ENCODE data around the gene KCNH4.

KCNH4 gene

DNA sequence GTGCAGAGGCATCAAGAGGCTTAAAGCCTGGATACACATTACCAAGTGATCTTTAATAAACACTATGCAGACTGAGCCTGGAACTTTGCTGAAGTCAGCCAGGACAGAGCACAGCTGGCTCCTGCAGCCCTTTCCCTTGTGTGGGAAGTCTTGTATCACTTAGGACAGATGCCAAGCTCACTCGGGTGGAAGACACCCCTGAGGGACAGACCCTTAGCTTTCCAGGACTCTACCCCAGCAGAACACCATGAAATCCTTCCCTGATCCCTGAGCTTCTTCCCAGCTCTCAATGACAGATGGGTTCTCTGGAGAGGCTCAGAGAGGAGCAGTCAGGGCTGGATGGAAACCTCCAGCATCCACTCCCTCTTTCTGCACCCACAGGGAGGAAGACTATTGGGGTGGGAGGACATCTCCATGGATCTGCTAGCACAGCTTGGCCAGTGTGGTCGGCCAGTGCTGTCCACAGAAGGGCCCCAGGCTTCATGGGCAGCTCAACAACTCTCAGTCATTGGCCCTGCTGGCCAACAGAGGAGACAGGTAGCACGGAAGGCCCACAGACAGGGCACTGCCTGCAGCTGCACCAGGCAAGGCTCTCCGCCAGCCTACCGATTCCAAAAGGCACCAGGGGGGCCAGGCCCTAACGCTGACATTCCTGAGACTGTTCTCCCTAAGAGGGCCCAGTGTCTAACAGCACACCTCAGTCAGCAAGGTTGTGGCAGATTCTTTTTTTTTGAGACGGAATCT, 42.0 kb downstream of the KCNH4 start:
- Mint-ChIP-seq H3K4me3 (no peak overlapping the region), H3K27ac (no peak overlapping the region), H3K4me1 (peaks cover 55% of the 10 kb centered on the region), H3K27me3 (no peaks in the 10 kb centered on the region), H3K9me3 (no peaks in the 10 kb centered on the region)
- ATAC-seq (no peak), DNase-seq (no peak)

DNA sequence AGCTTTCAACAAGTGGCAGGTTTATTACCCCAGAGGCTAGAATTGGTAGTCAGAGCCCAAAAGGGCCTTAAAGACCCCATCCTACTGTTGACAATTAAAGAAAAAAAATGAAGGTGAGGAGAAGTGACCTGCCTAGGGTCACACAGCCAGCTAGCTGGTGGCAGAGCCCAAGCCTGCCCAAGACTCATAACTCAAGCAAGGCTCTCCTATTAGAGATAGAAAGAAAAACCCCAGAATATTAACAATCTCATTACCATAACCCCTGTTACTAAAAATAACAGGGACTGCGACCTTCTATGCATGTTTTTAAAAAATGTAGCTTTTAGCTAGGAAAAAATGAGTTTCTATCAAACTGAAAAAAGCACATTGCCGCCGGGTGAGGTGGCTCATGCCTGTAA, 44.3 kb downstream of the KCNH4 start:
- Mint-ChIP-seq H3K27me3 (no peaks in the 10 kb centered on the region), H3K9me3 (no peaks in the 10 kb centered on the region), H3K27ac (peak overlapping the region in 1 of 2 donors; percentile 48), H3K4me1 (peaks cover 65% of the 10 kb centered on the region), H3K4me3 (peak overlapping the region in 1 of 2 donors; percentile 26)
- ATAC-seq (no peak), DNase-seq (no peak)

- Mint-ChIP-seq H3K4me1 (peaks cover 65% of the 10 kb centered on the region), H3K27ac (peak overlapping the region in 1 of 2 donors; percentile 75), H3K4me3 (no peak overlapping the region), H3K9me3 (no peaks in the 10 kb centered on the region), H3K27me3 (no peaks in the 10 kb centered on the region)
- ATAC-seq, result no peak
- no peak for DNase-seq
These were observed 45.0 kb downstream of the KCNH4 start for GRCh38 chr17:42135664-42136653.

DNA sequence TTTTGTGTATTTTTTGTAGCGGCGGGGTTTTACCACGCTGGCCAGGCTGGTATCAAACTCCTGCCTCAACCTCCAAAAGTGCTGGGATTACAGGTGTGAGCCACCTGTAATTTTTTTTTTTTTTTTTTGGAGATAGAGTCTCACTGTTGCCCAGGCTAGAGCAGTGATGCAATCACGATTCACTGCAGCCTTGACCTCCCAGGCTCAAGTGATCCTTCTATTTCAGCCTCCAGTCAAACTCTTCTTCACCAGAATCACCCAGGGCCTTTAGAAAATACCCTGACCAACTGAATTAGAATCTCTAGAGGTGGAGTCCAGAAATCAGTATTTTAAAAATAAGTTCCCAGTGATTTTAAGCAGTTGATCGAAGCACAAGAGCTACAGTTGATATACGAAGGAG, 45.8 kb downstream of the KCNH4 start:
- H3K27ac Mint-ChIP-seq, result peak overlapping the region in 1 of 2 donors; percentile 75
- no peak overlapping the region for H3K4me3 Mint-ChIP-seq
- peaks cover 70% of the 10 kb centered on the region for H3K4me1 Mint-ChIP-seq

DNA sequence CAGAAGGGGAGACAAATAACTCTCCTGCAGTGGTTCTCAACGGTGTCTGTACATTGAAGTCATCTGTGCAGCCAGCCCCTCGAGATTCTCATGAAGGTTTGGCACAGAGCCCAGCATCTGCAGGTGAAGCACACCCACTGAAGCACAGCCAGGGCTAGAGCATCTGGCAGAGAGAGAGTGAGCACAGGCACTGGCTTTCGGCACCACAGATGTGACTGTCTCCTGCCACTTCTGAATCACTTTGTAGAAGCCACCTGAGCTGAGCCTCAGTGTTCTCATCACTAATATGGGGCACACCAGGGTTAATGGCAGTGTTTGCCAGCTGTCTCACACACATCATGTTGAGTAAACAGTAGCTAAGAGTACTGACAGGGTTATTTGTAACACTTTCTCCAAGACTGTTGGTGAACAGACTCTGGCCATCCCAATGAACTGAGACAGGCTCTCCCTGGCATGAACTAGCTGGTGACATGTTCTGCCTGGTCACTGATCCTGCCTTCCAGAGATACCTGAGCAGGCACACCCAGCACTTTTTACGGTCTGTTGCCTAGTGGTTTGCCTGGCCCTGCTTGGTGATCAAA, 47.4 kb downstream of the KCNH4 start:
- Mint-ChIP-seq H3K4me1 (peaks cover 66% of the 10 kb centered on the region), H3K27ac (no peak overlapping the region), H3K9me3 (no peaks in the 10 kb centered on the region), H3K4me3 (peak overlapping the region in 1 of 2 donors; percentile 36), H3K27me3 (no peaks in the 10 kb centered on the region)
- ATAC-seq (peak; percentile 75), DNase-seq (no peak)

More for the DNA sequence above, 45.8 kb downstream of the KCNH4 start:
- Mint-ChIP-seq H3K27me3 (no peaks in the 10 kb centered on the region), H3K9me3 (no peaks in the 10 kb centered on the region)
- no peak for DNase-seq
- no peak for ATAC-seq

DNA sequence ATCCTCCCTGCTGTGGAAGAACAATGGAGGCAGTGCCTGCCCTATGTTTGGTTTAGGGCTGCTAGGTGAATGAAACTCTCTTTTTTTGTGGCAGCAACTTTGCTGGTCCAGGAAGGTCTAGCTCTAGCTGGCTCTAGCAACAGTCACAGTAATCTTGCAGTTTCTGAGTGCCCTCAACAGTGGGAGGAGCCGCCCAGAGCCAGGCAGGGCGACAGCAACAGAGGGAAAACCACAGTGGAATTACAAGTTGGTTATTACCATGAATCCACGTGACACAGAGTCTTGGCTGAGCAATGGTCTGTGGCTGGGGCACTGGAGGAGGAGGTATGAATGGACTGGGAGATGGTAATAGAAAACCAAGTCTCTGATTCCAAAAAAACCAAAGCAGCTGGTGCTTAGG, 48.0 kb downstream of the KCNH4 start:
- peak; percentile 86 for ATAC-seq
- H3K4me1 Mint-ChIP-seq, result peaks cover 67% of the 10 kb centered on the region
- H3K27me3 Mint-ChIP-seq, result no peaks in the 10 kb centered on the region
- H3K27ac Mint-ChIP-seq, result peak overlapping the region; percentile 68 to 88
- DNase-seq, result peak in 1 of 2 donors; percentile 52
- peak overlapping the region; percentile 23 to 36 for H3K4me3 Mint-ChIP-seq
- no peaks in the 10 kb centered on the region for H3K9me3 Mint-ChIP-seq

DNA sequence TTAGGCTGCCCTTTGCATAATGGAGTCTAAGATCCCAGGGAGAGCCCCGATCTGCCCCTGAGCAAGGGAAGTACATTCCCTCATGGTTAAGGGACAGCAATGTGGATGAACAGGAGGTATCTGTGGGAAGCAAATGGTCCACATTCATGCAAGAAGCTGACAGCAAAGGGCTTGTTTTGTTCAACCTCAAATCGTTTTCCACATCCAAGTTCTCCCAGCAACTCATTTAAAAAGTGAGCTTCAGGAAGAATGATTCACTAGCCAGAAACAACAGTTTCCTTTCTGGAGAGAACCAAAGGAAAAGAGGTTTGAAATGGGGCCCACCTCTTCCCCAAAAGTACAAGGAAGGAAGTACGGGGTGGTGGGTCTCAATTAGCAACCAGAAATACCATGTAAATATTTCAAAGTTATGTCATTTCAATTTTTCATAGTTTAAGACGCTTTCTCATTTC, 48.9 kb downstream of the KCNH4 start:
- no peak for DNase-seq
- peak overlapping the region in 1 of 2 donors; percentile 88 for H3K27ac Mint-ChIP-seq
- H3K4me3 Mint-ChIP-seq, result no peak overlapping the region
- peaks cover 62% of the 10 kb centered on the region for H3K4me1 Mint-ChIP-seq
- no peaks in the 10 kb centered on the region for H3K27me3 Mint-ChIP-seq
- no peak for ATAC-seq
- no peaks in the 10 kb centered on the region for H3K9me3 Mint-ChIP-seq

DNA sequence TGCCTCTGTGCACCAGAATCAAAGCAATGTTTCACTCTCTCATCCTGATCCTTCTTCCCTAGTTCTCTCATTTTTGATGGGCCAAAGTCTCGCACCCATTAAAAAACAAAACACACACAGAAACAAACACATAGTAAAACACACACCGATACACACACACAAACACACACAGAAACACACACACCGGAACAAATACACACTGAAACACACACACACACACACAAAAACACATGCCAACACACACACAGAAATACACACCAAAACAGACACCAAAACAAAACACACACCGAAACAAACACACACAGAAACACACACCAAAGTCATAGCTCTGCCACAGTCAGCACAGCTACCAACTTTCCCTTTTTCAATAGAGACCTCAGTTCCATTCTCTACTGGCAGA, 49.7 kb downstream of the KCNH4 start:
- Mint-ChIP-seq H3K27ac (peak overlapping the region in 1 of 2 donors; percentile 24), H3K9me3 (no peaks in the 10 kb centered on the region), H3K4me3 (no peak overlapping the region), H3K27me3 (no peaks in the 10 kb centered on the region), H3K4me1 (peaks cover 55% of the 10 kb centered on the region)
- DNase-seq (no peak), ATAC-seq (no peak)

GRCh38 chr17:42130310-42130936, 50.5 kb downstream of the KCNH4 start:
- H3K4me1 Mint-ChIP-seq, result peaks cover 46% of the 10 kb centered on the region
- no peaks in the 10 kb centered on the region for H3K27me3 Mint-ChIP-seq
- peak overlapping the region in 1 of 2 donors; percentile 91 for H3K27ac Mint-ChIP-seq
- no peaks in the 10 kb centered on the region for H3K9me3 Mint-ChIP-seq
- DNase-seq (no peak), ATAC-seq (no peak)
- H3K4me3 Mint-ChIP-seq, result no peak overlapping the region

GRCh38 chr17:42129109-42129837, 51.7 kb downstream of the KCNH4 start:
- Mint-ChIP-seq H3K27me3 (no peaks in the 10 kb centered on the region), H3K27ac (peak overlapping the region; percentile 70 to 84), H3K4me3 (no peak overlapping the region), H3K9me3 (no peaks in the 10 kb centered on the region), H3K4me1 (peaks cover 44% of the 10 kb centered on the region)
- ATAC-seq (no peak), DNase-seq (no peak)

DNA sequence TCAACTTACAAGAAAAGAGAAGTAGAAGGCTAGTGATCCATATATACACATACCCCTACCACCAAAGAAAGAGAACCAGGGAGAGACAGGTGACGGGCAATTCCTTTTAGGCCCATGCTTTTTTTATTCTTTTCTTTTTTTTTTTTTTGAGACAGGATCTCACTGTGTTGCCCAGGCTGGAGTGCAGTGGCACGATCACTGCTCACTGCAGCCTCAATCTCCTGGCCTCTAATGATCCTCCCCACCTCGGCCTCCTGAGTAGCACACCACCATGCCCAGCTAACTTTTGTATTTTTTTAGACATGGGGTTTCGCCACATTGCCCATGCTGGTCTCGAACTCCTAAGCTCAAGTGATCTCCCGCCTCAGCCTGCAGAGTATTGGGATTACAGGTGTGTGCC, 53.5 kb downstream of the KCNH4 start:
- ATAC-seq (no peak), DNase-seq (no peak)
- H3K4me1 Mint-ChIP-seq, result peaks cover 27% of the 10 kb centered on the region
- H3K9me3 Mint-ChIP-seq, result no peaks in the 10 kb centered on the region
- no peak overlapping the region for H3K4me3 Mint-ChIP-seq
- H3K27ac Mint-ChIP-seq, result peak overlapping the region in 1 of 2 donors; percentile 34
- H3K27me3 Mint-ChIP-seq, result no peaks in the 10 kb centered on the region

- DNase-seq (no peak), ATAC-seq (no peak)
- peak overlapping the region; percentile 16 to 74 for H3K27ac Mint-ChIP-seq
- no peaks in the 10 kb centered on the region for H3K27me3 Mint-ChIP-seq
- no peaks in the 10 kb centered on the region for H3K9me3 Mint-ChIP-seq
- peaks cover 21% of the 10 kb centered on the region for H3K4me1 Mint-ChIP-seq
- H3K4me3 Mint-ChIP-seq, result no peak overlapping the region
These were observed 54.1 kb downstream of the KCNH4 start for GRCh38 chr17:42126836-42127235.

GRCh38 chr17:42125565-42125964, 55.4 kb downstream of the KCNH4 start:
- H3K9me3 Mint-ChIP-seq, result no peaks in the 10 kb centered on the region
- no peaks in the 10 kb centered on the region for H3K27me3 Mint-ChIP-seq
- H3K4me1 Mint-ChIP-seq, result peaks cover 24% of the 10 kb centered on the region
- no peak overlapping the region for H3K27ac Mint-ChIP-seq
- DNase-seq (no peak), ATAC-seq (no peak)
- H3K4me3 Mint-ChIP-seq, result no peak overlapping the region

DNA sequence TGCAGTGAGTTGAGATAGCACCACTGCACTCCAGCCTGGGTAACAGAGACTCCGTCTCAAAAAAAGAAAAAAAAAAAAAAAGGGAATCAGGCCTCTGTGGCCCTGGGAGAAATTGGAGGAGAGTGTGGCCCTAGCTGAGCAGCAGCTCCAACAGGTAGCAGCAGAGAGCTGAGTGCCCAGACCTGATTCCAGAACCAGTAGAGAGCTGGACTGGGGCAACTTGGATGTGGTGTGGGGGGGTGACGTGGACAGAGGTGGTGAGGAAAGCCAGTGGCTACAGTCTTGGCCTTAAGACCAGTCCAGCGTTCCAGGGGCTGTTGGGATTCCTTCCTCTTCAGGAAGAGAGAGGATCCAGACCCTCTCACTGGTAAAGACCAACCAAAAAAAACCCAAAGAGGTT, 56.7 kb downstream of the KCNH4 start:
- Mint-ChIP-seq H3K4me3 (no peak overlapping the region), H3K4me1 (peaks cover 32% of the 10 kb centered on the region), H3K9me3 (no peaks in the 10 kb centered on the region), H3K27ac (no peak overlapping the region), H3K27me3 (no peaks in the 10 kb centered on the region)
- DNase-seq (no peak), ATAC-seq (no peak)
